NT2/D1 (cell line): ENCODE results near the gene PTPN6.
A peak's percentile ranks its signal among the peaks of the same experiment; 100 is the strongest.

Source experiments
- DNase-seq: peaks from one replicate; pipeline ENCODE4 v3.0.0-alpha.2; 2011; ENCODE audit warnings: low read depth, low spot score
- H3K27me3 ChIP-seq: 2 replicates; pipeline ENCODE4 v1.6.0; 2011; ENCODE audit warnings: mild to moderate bottlenecking; ENCODE audit not compliant: insufficient read length, insufficient read depth
- H3K36me3 ChIP-seq: 2 replicates; pipeline ENCODE4 v1.6.1; 2011; ENCODE audit warnings: mild to moderate bottlenecking, low read length, mixed read lengths; ENCODE audit not compliant: insufficient read depth, insufficient read length
- H3K4me1 ChIP-seq: 2 replicates; pipeline ENCODE4 v1.5.1; 2011; ENCODE audit not compliant: insufficient read depth, insufficient read length
- H3K4me3 ChIP-seq: 2 replicates; pipeline ENCODE4 v1.5.1; 2011; ENCODE audit warnings: low read depth; ENCODE audit not compliant: insufficient read length
- H3K9ac ChIP-seq: 2 replicates; pipeline ENCODE4 v1.6.0; 2011; ENCODE audit warnings: low read depth; ENCODE audit not compliant: insufficient read length
- H3K9me3 ChIP-seq: 2 replicates; pipeline ENCODE4 v1.5.1; 2011; ENCODE audit warnings: mild to moderate bottlenecking, low read length; ENCODE audit not compliant: insufficient read depth
- SUZ12 ChIP-seq: IDR thresholded peaks from 2 replicates; pipeline ENCODE4 v1.6.1; 2011; ENCODE audit not compliant: insufficient read length, insufficient read depth; ENCODE audit errors: extremely low read depth
- YY1 ChIP-seq: IDR thresholded peaks from 2 replicates; pipeline ENCODE4 v1.6.1; 2011; ENCODE audit not compliant: insufficient read length, insufficient read depth
- ZNF274 ChIP-seq: IDR thresholded peaks from 2 replicates; pipeline ENCODE4 v1.6.1; 2011; ENCODE audit warnings: mild to moderate bottlenecking, low read depth, low read length

The PTPN6 gene

DNA sequence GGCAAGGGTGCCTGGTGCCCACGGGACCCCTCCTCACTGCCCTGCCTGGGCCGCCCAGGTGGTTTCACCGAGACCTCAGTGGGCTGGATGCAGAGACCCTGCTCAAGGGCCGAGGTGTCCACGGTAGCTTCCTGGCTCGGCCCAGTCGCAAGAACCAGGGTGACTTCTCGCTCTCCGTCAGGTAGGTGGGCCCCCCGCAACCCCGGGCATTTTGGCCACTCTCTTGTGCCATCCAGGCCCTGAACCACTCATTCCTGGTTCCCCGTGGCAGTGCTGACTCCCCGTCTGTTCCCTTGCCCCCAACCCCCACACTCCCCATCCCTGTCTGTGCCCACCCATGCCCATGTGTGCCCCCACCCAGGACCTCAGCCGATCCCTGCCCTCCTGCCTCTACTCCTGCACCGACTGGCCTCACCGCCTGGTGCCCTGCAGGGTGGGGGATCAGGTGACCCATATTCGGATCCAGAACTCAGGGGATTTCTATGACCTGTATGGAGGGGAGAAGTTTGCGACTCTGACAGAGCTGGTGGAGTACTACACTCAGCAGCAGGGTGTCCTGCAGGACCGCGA, 480 bp downstream of the PTPN6 start:
- no peaks in the 10 kb centered on the region for H3K27me3 ChIP-seq
- no peaks in the 10 kb centered on the region for H3K9me3 ChIP-seq
- TF ChIP-seq ZNF274 = no peak
- TF ChIP-seq SUZ12 = no peak
- TF ChIP-seq YY1 = no peak
- H3K36me3 ChIP-seq = peaks cover 12% of the 10 kb centered on the region
- peak overlapping the region; percentile 39 for H3K9ac ChIP-seq
- H3K4me1 ChIP-seq = peaks cover 33% of the 10 kb centered on the region
- no peak overlapping the region for H3K4me3 ChIP-seq
- no peak for DNase-seq

DNA sequence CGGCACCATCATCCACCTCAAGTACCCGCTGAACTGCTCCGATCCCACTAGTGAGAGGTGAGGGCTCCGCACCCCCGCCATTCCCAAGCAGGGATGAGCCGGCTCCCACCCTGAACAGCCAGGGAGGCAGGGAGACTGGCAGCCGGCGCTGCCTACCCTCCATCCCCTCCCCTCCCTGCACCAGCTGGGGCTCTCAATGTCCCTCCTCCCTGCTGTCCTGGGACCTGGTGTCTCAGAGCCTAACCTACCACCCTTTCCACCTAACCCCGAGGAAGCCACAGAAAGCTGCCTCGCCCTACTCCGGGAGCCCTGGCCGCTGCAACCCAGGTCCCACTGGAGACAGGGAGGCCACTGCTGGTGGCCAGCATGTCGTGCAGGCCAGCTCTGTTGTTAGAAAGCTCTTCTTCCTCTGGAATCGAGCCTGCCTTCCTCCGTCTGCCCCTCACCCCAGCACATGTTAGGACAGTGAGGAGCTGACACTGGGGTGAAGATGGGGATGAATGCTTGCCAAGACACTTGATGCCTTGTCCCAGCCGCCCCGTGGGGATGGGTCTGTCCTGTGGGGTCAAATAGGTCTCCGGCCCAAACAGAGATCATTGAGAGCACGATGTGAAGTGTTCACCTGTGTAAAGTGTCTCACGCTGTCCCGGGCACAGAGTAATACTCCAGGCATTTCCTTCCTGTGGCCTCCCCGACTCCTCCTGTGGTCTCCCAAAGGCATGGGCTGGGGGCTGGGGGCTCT, 1.1 kb downstream of the PTPN6 start:
- peak overlapping the region; percentile 39 for H3K9ac ChIP-seq
- no peak overlapping the region for H3K4me3 ChIP-seq

DNA sequence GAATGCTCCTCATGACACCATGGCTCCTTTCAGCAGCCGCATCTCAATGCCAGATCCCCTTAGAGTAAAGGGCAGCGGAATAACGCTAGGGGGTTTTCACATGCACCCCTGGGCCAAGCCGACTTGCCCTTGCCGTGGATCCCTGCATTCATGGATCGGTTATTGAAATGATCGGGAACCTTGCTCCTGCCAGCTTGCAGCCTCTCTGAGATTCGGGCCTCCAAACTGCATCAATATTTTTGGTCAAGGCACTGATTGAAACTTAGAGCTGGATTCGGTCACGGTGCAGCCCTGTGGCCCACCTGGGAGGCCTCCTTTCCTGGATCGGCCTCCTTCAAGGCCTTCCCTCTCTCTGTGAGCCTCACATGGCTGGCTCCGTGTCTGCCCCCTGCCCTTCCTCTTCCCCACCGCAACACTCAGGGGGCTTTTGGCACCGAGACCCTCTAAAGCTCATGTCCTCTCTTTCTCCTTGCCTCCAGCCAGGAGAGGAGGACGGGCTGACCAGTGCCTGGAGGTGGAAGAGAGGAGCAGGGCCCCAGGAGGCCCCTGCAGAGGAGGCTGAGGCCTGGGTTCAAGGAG, 1.8 kb downstream of the PTPN6 start:
- no peak for DNase-seq
- Histone ChIP-seq H3K4me1 (peaks cover 28% of the 10 kb centered on the region), H3K36me3 (peaks cover 2% of the 10 kb centered on the region), H3K9me3 (no peaks in the 10 kb centered on the region), H3K4me3 (no peak overlapping the region), H3K27me3 (no peaks in the 10 kb centered on the region), H3K9ac (peak overlapping the region; percentile 53)
- TF ChIP-seq SUZ12 (no peak), ZNF274 (no peak), YY1 (no peak)

More for the DNA sequence above, 1.1 kb downstream of the PTPN6 start:
- no peak for DNase-seq
- Histone ChIP-seq H3K4me1 (peaks cover 28% of the 10 kb centered on the region), H3K9me3 (no peaks in the 10 kb centered on the region), H3K36me3 (peaks cover 8% of the 10 kb centered on the region), H3K27me3 (no peaks in the 10 kb centered on the region)
- TF ChIP-seq SUZ12 = no peak
- TF ChIP-seq YY1 = no peak
- TF ChIP-seq ZNF274 = no peak

DNA sequence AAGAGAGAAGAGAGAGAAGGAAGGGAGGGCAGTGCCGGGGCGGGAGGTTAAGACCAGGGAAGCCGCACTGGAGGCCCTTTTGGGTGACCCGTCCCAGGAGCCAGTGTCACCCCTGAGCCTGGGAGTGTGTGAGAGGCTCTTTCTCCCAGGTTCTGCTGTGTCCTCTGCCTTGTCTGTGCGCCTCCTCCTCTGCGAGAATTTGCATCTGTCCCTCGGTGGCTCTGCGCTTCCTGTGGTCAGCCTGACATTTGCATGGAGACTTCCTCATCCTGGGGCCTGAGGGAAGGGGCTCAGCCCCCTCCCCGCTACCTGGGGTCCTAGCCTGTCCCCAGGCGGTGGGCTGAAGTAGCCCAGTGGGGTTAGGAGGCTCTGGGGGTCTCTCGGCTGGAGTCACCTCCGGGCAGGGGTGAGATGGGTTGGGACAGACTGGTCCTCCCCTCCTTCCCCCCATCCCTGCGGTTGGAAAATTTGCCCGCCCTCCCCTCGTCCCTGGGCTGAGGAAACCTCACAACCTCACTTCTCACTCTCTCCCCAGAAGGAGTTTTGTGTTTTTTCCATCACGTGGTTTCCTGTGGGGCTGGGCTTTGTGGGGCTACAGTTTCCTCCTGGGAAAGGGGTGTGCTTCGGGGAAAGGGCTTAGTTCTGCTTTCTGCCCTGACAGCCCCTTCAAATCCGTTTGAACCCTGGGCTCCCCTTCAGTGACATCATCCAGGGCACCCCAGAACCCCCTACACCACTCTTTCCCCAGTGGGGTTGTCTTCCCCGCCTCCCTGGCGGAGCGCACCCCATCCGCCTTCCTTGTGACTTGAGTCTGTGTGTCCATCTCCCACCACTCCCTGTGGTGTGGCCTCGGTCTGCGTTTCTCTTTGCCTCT, 2.5 kb downstream of the PTPN6 start:
- Histone ChIP-seq H3K4me1 (peaks cover 31% of the 10 kb centered on the region), H3K36me3 (peaks cover 2% of the 10 kb centered on the region), H3K27me3 (no peaks in the 10 kb centered on the region), H3K9ac (peak overlapping the region; percentile 53), H3K4me3 (no peak overlapping the region), H3K9me3 (no peaks in the 10 kb centered on the region)
- no peak for DNase-seq
- TF ChIP-seq ZNF274 (no peak), SUZ12 (no peak), YY1 (no peak)

DNA sequence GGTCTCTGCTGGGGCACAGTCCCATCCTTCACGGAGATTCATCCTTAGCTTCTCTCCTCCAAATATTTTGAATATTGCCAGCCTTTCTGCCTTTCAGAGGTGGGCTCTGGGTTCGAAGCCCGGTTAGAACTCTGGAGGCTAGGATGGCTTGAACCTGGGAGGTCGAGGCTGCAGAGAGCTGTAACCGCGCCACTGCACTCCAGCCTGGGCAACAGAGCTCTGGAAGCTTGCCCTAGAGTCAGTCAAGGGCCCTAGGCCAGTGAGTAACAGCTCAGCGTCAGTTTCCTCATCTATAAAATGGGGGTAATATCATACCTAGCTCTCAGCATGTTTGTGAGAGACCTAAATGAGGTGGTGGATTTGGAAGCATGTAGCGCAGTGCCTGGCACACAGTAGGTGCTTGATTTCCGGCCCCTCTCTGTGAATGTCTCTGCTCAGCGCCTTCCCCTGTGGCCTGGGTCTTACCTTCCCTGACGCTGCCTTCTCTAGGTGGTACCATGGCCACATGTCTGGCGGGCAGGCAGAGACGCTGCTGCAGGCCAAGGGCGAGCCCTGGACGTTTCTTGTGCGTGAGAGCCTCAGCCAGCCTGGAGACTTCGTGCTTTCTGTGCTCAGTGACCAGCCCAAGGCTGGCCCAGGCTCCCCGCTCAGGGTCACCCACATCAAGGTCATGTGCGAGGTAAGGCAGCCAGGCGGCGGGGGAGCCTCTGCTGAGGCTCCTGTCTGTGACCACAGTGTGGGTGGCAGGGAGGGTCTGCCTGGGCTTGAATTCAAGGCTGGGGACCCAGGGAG, 3.4 kb downstream of the PTPN6 start:
- no peak for TF ChIP-seq SUZ12
- TF ChIP-seq YY1 = no peak
- TF ChIP-seq ZNF274 = no peak
- H3K4me1 ChIP-seq = peaks cover 37% of the 10 kb centered on the region
- no peaks in the 10 kb centered on the region for H3K9me3 ChIP-seq
- no peak overlapping the region for H3K4me3 ChIP-seq
- no peak for DNase-seq
- H3K9ac ChIP-seq = peak overlapping the region; percentile 26
- no peaks in the 10 kb centered on the region for H3K27me3 ChIP-seq
- H3K36me3 ChIP-seq = peaks cover 2% of the 10 kb centered on the region

DNA sequence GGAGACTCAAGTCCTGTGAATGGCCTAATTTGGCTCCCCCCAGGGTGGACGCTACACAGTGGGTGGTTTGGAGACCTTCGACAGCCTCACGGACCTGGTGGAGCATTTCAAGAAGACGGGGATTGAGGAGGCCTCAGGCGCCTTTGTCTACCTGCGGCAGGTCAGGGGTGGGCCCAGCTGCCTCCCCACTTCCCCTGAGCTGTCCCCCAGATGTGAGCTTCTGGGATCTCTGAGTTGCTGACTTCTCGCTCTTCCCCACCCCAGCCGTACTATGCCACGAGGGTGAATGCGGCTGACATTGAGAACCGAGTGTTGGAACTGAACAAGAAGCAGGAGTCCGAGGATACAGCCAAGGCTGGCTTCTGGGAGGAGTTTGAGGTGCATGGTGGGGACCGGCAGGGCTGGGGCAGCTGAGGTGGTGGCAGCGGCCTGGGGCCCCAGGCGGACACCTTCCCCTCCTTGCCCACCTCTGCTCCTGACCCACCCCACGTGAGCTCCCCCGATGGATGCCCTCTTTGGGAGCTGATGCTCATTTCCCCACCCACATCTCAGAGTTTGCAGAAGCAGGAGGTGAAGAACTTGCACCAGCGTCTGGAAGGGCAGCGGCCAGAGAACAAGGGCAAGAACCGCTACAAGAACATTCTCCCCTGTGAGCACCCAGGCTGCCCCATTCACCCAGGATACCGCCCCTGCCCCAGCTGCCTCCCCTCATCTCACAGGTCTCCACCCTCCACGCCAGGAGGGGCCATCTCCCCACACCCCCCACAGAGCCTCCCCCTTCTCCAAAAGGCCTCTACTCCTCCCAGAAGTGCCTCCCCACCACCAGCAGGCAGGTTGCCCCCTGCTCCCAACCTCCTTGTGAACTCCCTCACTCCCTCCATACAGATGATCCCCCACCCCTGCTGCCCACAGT, 4.2 kb downstream of the PTPN6 start:
- Histone ChIP-seq H3K9ac (peak overlapping the region; percentile 12), H3K9me3 (no peaks in the 10 kb centered on the region), H3K27me3 (no peaks in the 10 kb centered on the region), H3K4me1 (peaks cover 42% of the 10 kb centered on the region), H3K36me3 (peaks cover 5% of the 10 kb centered on the region), H3K4me3 (no peak overlapping the region)
- no peak for TF ChIP-seq YY1
- no peak for TF ChIP-seq SUZ12
- no peak for TF ChIP-seq ZNF274
- no peak for DNase-seq
